Stimulated activated CD8-positive, alpha-beta memory T cell treated with anti-CD3 and anti-CD28 coated beads, Interleukin-15, amount 100 ng/mL, for 4 hours (primary cell): ENCODE data around the gene OSER1.

Experiments
- DNase-seq, 2 donors: peaks; one replicate each; pipeline ENCODE4 v3.0.0-alpha.2; 2020; ENCODE audit warnings: low read depth in 2 of 2

Gene OSER1

GRCh38 chr20:44174996-44175765 is 35.4 kb downstream of the OSER1 start:
- DNase-seq, result no peak

GRCh38 chr20:44173846-44174245 is 36.7 kb downstream of the OSER1 start:
- DNase-seq, result no peak

GRCh38 chr20:44173116-44173515 is 37.5 kb downstream of the OSER1 start:
- DNase-seq, result no peak

GRCh38 chr20:44172572-44172950 is 38.0 kb downstream of the OSER1 start:
- DNase-seq, result no peak

- no peak for DNase-seq
Measured at GRCh38 chr20:44171775-44172571, 38.6 kb downstream of the OSER1 start.

- DNase-seq, result no peak
Measured at GRCh38 chr20:44170816-44171410, 39.7 kb downstream of the OSER1 start.

GRCh38 chr20:44167736-44168135 is 42.8 kb downstream of the OSER1 start:
- DNase-seq, result no peak

- no peak for DNase-seq
Measured at GRCh38 chr20:44166477-44166876, 44.1 kb downstream of the OSER1 start.

- no peak for DNase-seq
Measured at GRCh38 chr20:44166008-44166407, 44.6 kb downstream of the OSER1 start.

- DNase-seq, result no peak
Measured at GRCh38 chr20:44160133-44160532, 50.4 kb downstream of the OSER1 start.

- no peak for DNase-seq
Measured at GRCh38 chr20:44159711-44160110, 50.9 kb downstream of the OSER1 start.

- no peak for DNase-seq
Measured at GRCh38 chr20:44159125-44159524, 51.4 kb downstream of the OSER1 start.

- DNase-seq, result no peak
Measured at GRCh38 chr20:44157061-44157460, 53.5 kb downstream of the OSER1 start.

- no peak for DNase-seq
Measured at GRCh38 chr20:44154521-44155001, 56.0 kb downstream of the OSER1 start.

- DNase-seq, result no peak
Measured at GRCh38 chr20:44153636-44154043, 56.9 kb downstream of the OSER1 start.

- no peak for DNase-seq
Measured at GRCh38 chr20:44151621-44152416, 58.8 kb downstream of the OSER1 start.

- DNase-seq, result no peak
Measured at GRCh38 chr20:44146272-44146671, 64.3 kb downstream of the OSER1 start.
